HCT116 (cell line): ENCODE measurements around the gene SESN1. TPM values are rescaled to one million over a fixed set of nuclear protein-coding genes. Genes with fewer than 3 reads are reported as not detected.

ENCODE experiments used
- ATAC-seq: fragments of 200-7000 bp; cut with Tn5 transposase; 2 replicates; pipeline ENCODE4 v1.9.1; 2020; ENCODE audit warnings: mild to moderate bottlenecking, moderate library complexity
- BruUV-seq: library from RNA; stranded (reverse); fragments of 400-500 nt; replicated peaks from 2 replicates; lab custom pipeline; 2021; lab: Mats Ljungman, UMichigan
- CTCF ChIA-PET: fragments of 300-600 bp; sonication (Branson Sonifier 250); formaldehyde crosslinking; loops from one replicate; lab custom pipeline; 2021; ENCODE audit warnings: antibody characterized with exemption; lab: Charles Lee
- POLR2A ChIA-PET: fragments of 300-600, 350-600 bp; sonication (Branson Sonifier 250); formaldehyde crosslinking; loops from one replicate; lab custom pipeline; 2021; ENCODE audit warnings: antibody characterized with exemption; lab: Charles Lee
- RAD21 ChIA-PET, 2 experiments: fragments of 300-600 bp; sonication (Branson Sonifier 250); formaldehyde crosslinking; loops; one replicate each; lab custom pipeline; 2023; ENCODE audit warnings: low total read pairs in 2 of 2; ENCODE audit not compliant: uncharacterized antibody in 2 of 2, unreplicated experiment in 2 of 2, low non-redundant PET in 1 of 2; lab: Charles Lee
- DNase-seq: peaks from one replicate; pipeline ENCODE4 v3.0.0-alpha.2; 2010; ENCODE audit warnings: low read depth, low spot score
- H2AFZ ChIP-seq: fragments of 200-600 bp; shearing (Covaris generic), sonication (generic); 2 replicates; pipeline ENCODE4 v1.6.1; 2017; ENCODE audit warnings: low read depth, mixed run types, mixed read lengths, antibody characterized with exemption, low read length; ENCODE audit not compliant: poor library complexity, severe bottlenecking
- H3K27ac ChIP-seq: 2 replicates; pipeline ENCODE4 v1.5.1; 2012; ENCODE audit warnings: low read depth, low read length
- H3K27me3 ChIP-seq: fragments of 200-600 bp; sonication (generic); 2 replicates; pipeline ENCODE4 v1.6.1; 2016; ENCODE audit warnings: mixed run types, low read length, mixed read lengths; ENCODE audit not compliant: insufficient read depth
- H3K36me3 ChIP-seq, 2 experiments: fragments of 200-500 bp in 1 of 2; fragments of 200-600 bp in 1 of 2; sonication (Bioruptor generic) in 1 of 2; sonication (generic) in 1 of 2; 2 replicates each; pipeline versions ENCODE4 v1.5.1 to v1.6.1; 2014 to 2016; ENCODE audit warnings: low read length in 2 of 2, inconsistent platforms in 1 of 2, mixed read lengths in 1 of 2, mixed run types in 1 of 2; ENCODE audit not compliant: insufficient read depth in 2 of 2, control insufficient read depth in 1 of 2
- H3K4me1 ChIP-seq, 2 experiments: fragments of 200-600 bp in 1 of 2; sonication (generic) in 1 of 2; 2 replicates each; pipeline versions ENCODE4 v1.5.1 to v1.6.1; 2012 to 2017; ENCODE audit warnings: low read length in 2 of 2, inconsistent platforms in 1 of 2, mild to moderate bottlenecking in 1 of 2, mixed read lengths in 1 of 2, mixed run types in 1 of 2, moderate library complexity in 1 of 2; ENCODE audit not compliant: insufficient read depth in 2 of 2, control insufficient read depth in 1 of 2
- H3K4me2 ChIP-seq: fragments of 200-600 bp; sonication (generic); 2 replicates; pipeline ENCODE4 v1.6.1; 2017; ENCODE audit warnings: mixed run types, low read length, mixed read lengths
- H3K4me3 ChIP-seq, 2 experiments: fragments of 200-600 bp in 1 of 2; sonication (generic) in 1 of 2; replicated peaks in 1 of 2; 2 replicates each; pipeline ENCODE4 v1.5.1; 2011 to 2016; ENCODE audit warnings: low read length in 2 of 2, control low read depth in 1 of 2, low read depth in 1 of 2, mild to moderate bottlenecking in 1 of 2, mixed read lengths in 1 of 2, mixed run types in 1 of 2
- H3K79me2 ChIP-seq: fragments of 200-600 bp; sonication (generic); 2 replicates; pipeline ENCODE4 v1.6.1; 2017; ENCODE audit warnings: mild to moderate bottlenecking, mixed run types, low read length, moderate library complexity, mixed read lengths; ENCODE audit not compliant: insufficient read depth
- H3K9ac ChIP-seq: fragments of 200-600 bp; sonication (generic); 2 replicates; pipeline ENCODE4 v1.6.1; 2016; ENCODE audit warnings: low read length, mixed read lengths
- H3K9me2 ChIP-seq: fragments of 200-600 bp; sonication (generic), shearing (Covaris generic); 2 replicates; pipeline ENCODE4 v1.6.1; 2017; ENCODE audit warnings: mixed run types, mild to moderate bottlenecking, moderate library complexity; ENCODE audit not compliant: insufficient read depth
- H3K9me3 ChIP-seq, 2 experiments: fragments of 200-500 bp in 1 of 2; fragments of 200-600 bp in 1 of 2; sonication (Bioruptor generic) in 1 of 2; sonication (generic) in 1 of 2; 2 replicates each; pipeline ENCODE4 v1.6.1; 2014 to 2017; ENCODE audit warnings: low read length in 2 of 2, mixed read lengths in 2 of 2, inconsistent platforms in 1 of 2, low read depth in 1 of 2, mild to moderate bottlenecking in 1 of 2, mixed run types in 1 of 2, moderate library complexity in 1 of 2; ENCODE audit not compliant: control insufficient read depth in 1 of 2, insufficient read depth in 1 of 2
- H4K20me1 ChIP-seq: fragments of 200-600 bp; sonication (generic), shearing (Covaris generic); 2 replicates; pipeline ENCODE4 v1.6.1; 2017; ENCODE audit warnings: mixed run types, mild to moderate bottlenecking, moderate library complexity; ENCODE audit not compliant: insufficient read depth
- ELF1 ChIP-seq: IDR thresholded peaks from 2 replicates; pipeline ENCODE4 v1.6.1; 2012; ENCODE audit warnings: low read depth, borderline replicate concordance
- EZH2phosphoT487 ChIP-seq: fragments of 200-600 bp; IDR thresholded peaks from 2 replicates; pipeline ENCODE4 v1.6.1; 2018; ENCODE audit warnings: antibody characterized with exemption, borderline replicate concordance
- FOSL1 ChIP-seq: IDR thresholded peaks from 2 replicates; pipeline ENCODE4 v1.6.1; 2012; ENCODE audit warnings: low read depth
- JUND ChIP-seq: IDR thresholded peaks from 2 replicates; pipeline ENCODE4 v1.6.1; 2012
- MAX ChIP-seq: IDR thresholded peaks from 2 replicates; pipeline ENCODE4 v1.6.1; 2012
- POLR2AphosphoS5 ChIP-seq: IDR thresholded peaks from 2 replicates; pipeline ENCODE4 v1.6.1; 2011; ENCODE audit warnings: mild to moderate bottlenecking, low read depth, low read length, moderate library complexity
- RAD21 ChIP-seq: IDR thresholded peaks from 2 replicates; pipeline ENCODE4 v1.6.1; 2012; ENCODE audit warnings: low read depth, mild to moderate bottlenecking
- SIN3A ChIP-seq: IDR thresholded peaks from 2 replicates; pipeline ENCODE4 v1.6.1; 2012; ENCODE audit warnings: low read depth
- SP1 ChIP-seq: IDR thresholded peaks from 2 replicates; pipeline ENCODE4 v1.6.1; 2012; ENCODE audit warnings: low read depth
- TCF7L2 ChIP-seq: IDR thresholded peaks from 2 replicates; pipeline ENCODE4 v1.7.0; 2011; ENCODE audit warnings: borderline replicate concordance, inconsistent platforms; ENCODE audit not compliant: insufficient read depth, insufficient read length; ENCODE audit errors: extremely low read depth
- YY1 ChIP-seq: IDR thresholded peaks from 2 replicates; pipeline ENCODE4 v1.6.1; 2011; ENCODE audit warnings: low read length, low read depth, moderate library complexity, mild to moderate bottlenecking; ENCODE audit not compliant: insufficient replicate concordance; ENCODE audit errors: extremely low read depth
- ZFX ChIP-seq: fragments of 450-650 bp; IDR thresholded peaks from 2 replicates; pipeline ENCODE4 v1.6.1; 2017
- ZNF274 ChIP-seq: fragments of 200-500 bp; sonication (Bioruptor generic); IDR thresholded peaks from 2 replicates; pipeline ENCODE4 v1.6.1; 2014; ENCODE audit warnings: mild to moderate bottlenecking, low read depth, low read length, inconsistent platforms
- intact Hi-C: fragments of 100-400 bp; cut with micrococcal nuclease; formaldehyde crosslinking; loops from 2 replicates; pipeline ENCODE4 v1.10.0; 2022
- total RNA-seq: library from RNA; stranded (reverse); gene quantifications from one replicate; pipeline ENCODE4 v1.2.1, GENCODE V29; 2021; ENCODE audit not compliant: unreplicated experiment
- TF ChIP-seq, protein P1 (sequence below): IDR thresholded peaks from 2 replicates; pipeline ENCODE4 v1.6.1; 2012; ENCODE audit warnings: low read depth
- TF ChIP-seq, protein P2 (sequence below), 3 experiments: fragments of 200-600 bp in 1 of 3; sonication (generic) in 1 of 3; IDR thresholded peaks in 2 of 3; conservative IDR thresholded peaks in 1 of 3; 2 replicates each; pipeline ENCODE4 v1.5.1; 2012 to 2017; ENCODE audit warnings: low read depth in 2 of 3, low read length in 2 of 3, antibody characterized with exemption in 1 of 3, borderline replicate concordance in 1 of 3, control low read depth in 1 of 3, mild to moderate bottlenecking in 1 of 3, mixed read lengths in 1 of 3, mixed run types in 1 of 3, moderate library complexity in 1 of 3; ENCODE audit not compliant: insufficient read depth in 1 of 3
- TF ChIP-seq, protein P3 (sequence below): IDR thresholded peaks from 2 replicates; pipeline ENCODE4 v1.6.1; 2011; ENCODE audit warnings: mild to moderate bottlenecking, low read length, moderate library complexity; ENCODE audit not compliant: insufficient replicate concordance; ENCODE audit errors: extremely low read depth
- TF ChIP-seq, protein P4 (sequence below): IDR thresholded peaks from 2 replicates; pipeline ENCODE4 v1.6.1; 2012

SESN1 gene
- total RNA-seq, 1 experiment from 2014 or later, result 9.3 TPM

DNA sequence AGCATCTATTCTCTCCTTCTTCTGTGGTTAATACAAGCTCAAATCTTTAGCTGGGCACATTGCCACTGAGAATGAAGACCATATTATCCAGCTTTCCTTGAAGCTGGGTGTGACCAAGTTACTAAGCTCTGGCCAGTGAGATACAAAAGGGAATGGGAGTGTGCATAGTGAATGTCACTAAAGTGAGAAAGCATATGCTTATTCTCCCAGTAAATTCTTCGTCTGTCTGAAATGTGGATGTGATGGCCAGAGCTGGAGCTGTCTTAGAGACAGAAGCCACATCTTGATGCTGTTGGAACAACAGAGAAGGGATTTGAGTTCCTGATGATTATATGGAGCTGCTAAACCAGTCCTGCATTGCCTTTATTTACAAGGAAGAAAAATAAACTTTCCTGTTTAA is 60.1 kb downstream of the SESN1 start (continued):
- no peak for TF ChIP-seq ELF1
- no peak for TF ChIP-seq SIN3A

GRCh38 chr6:109033655-109034054 is 61.0 kb downstream of the SESN1 start:
- no peak overlapping the region for H3K27ac ChIP-seq
- no TSS peak for BruUV-seq
- POLR2A ChIA-PET, result no interaction called here
- CTCF ChIA-PET, result no interaction called here
- no peak overlapping the region for H2AFZ ChIP-seq
- no peak overlapping the region for H3K4me2 ChIP-seq
- no peaks in the 10 kb centered on the region for H3K9me2 ChIP-seq
- H4K20me1 ChIP-seq, result no peaks in the 10 kb centered on the region
- H3K79me2 ChIP-seq, result no peaks in the 10 kb centered on the region
- no peak overlapping the region for H3K4me3 ChIP-seq
- TF ChIP-seq FOSL1, result no peak
- TF ChIP-seq TCF7L2, result no peak
- no peak for TF ChIP-seq MAX
- TF ChIP-seq, protein P1, sequence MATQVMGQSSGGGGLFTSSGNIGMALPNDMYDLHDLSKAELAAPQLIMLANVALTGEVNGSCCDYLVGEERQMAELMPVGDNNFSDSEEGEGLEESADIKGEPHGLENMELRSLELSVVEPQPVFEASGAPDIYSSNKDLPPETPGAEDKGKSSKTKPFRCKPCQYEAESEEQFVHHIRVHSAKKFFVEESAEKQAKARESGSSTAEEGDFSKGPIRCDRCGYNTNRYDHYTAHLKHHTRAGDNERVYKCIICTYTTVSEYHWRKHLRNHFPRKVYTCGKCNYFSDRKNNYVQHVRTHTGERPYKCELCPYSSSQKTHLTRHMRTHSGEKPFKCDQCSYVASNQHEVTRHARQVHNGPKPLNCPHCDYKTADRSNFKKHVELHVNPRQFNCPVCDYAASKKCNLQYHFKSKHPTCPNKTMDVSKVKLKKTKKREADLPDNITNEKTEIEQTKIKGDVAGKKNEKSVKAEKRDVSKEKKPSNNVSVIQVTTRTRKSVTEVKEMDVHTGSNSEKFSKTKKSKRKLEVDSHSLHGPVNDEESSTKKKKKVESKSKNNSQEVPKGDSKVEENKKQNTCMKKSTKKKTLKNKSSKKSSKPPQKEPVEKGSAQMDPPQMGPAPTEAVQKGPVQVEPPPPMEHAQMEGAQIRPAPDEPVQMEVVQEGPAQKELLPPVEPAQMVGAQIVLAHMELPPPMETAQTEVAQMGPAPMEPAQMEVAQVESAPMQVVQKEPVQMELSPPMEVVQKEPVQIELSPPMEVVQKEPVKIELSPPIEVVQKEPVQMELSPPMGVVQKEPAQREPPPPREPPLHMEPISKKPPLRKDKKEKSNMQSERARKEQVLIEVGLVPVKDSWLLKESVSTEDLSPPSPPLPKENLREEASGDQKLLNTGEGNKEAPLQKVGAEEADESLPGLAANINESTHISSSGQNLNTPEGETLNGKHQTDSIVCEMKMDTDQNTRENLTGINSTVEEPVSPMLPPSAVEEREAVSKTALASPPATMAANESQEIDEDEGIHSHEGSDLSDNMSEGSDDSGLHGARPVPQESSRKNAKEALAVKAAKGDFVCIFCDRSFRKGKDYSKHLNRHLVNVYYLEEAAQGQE, result no peak
- TF ChIP-seq JUND, result no peak
- no peak for TF ChIP-seq EZH2phosphoT487
- TF ChIP-seq, protein P2, sequence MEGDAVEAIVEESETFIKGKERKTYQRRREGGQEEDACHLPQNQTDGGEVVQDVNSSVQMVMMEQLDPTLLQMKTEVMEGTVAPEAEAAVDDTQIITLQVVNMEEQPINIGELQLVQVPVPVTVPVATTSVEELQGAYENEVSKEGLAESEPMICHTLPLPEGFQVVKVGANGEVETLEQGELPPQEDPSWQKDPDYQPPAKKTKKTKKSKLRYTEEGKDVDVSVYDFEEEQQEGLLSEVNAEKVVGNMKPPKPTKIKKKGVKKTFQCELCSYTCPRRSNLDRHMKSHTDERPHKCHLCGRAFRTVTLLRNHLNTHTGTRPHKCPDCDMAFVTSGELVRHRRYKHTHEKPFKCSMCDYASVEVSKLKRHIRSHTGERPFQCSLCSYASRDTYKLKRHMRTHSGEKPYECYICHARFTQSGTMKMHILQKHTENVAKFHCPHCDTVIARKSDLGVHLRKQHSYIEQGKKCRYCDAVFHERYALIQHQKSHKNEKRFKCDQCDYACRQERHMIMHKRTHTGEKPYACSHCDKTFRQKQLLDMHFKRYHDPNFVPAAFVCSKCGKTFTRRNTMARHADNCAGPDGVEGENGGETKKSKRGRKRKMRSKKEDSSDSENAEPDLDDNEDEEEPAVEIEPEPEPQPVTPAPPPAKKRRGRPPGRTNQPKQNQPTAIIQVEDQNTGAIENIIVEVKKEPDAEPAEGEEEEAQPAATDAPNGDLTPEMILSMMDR (IDR thresholded peaks at IDR 0.05 in 2 of 3, conservative IDR thresholded peaks at IDR 0.05 in 1 of 3; ENCODE audit: borderline replicate concordance in 1 of 3, insufficient read depth in 1 of 3, low read depth in 2 of 3, low read length in 2 of 3), result no peak
- TF ChIP-seq RAD21, result no peak
- TF ChIP-seq, protein P3, sequence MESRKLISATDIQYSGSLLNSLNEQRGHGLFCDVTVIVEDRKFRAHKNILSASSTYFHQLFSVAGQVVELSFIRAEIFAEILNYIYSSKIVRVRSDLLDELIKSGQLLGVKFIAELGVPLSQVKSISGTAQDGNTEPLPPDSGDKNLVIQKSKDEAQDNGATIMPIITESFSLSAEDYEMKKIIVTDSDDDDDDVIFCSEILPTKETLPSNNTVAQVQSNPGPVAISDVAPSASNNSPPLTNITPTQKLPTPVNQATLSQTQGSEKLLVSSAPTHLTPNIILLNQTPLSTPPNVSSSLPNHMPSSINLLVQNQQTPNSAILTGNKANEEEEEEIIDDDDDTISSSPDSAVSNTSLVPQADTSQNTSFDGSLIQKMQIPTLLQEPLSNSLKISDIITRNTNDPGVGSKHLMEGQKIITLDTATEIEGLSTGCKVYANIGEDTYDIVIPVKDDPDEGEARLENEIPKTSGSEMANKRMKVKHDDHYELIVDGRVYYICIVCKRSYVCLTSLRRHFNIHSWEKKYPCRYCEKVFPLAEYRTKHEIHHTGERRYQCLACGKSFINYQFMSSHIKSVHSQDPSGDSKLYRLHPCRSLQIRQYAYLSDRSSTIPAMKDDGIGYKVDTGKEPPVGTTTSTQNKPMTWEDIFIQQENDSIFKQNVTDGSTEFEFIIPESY, result no peak
- no peak for TF ChIP-seq YY1
- TF ChIP-seq SP1, result no peak
- TF ChIP-seq ZFX, result no peak
- TF ChIP-seq, protein P4, sequence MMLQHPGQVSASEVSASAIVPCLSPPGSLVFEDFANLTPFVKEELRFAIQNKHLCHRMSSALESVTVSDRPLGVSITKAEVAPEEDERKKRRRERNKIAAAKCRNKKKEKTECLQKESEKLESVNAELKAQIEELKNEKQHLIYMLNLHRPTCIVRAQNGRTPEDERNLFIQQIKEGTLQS, result no peak
- TF ChIP-seq POLR2AphosphoS5, result no peak
- TF ChIP-seq ZNF274, result no peak
- TF ChIP-seq, all 23 proteins: peak for 0
- no peaks in the 10 kb centered on the region for H3K27me3 ChIP-seq
- H3K36me3 ChIP-seq, result no peaks in the 10 kb centered on the region
- H3K9ac ChIP-seq, result no peak overlapping the region
- RAD21 ChIA-PET, result no interaction called here
- no peak for DNase-seq
- intact Hi-C loops, result no loop called here
- no peaks in the 10 kb centered on the region for H3K4me1 ChIP-seq
- ATAC-seq, result no peak
- H3K9me3 ChIP-seq, result no peaks in the 10 kb centered on the region
